HG02571 (cell line): Measurements from ENCODE around the gene POLRMT.

Experiments
- ATAC-seq: cut with Tn5 transposase; IDR thresholded peaks from one replicate; pipeline ENCODE4 v1.9.1; 2021; ENCODE audit warnings: mild to moderate bottlenecking, moderate library complexity; ENCODE audit not compliant: unreplicated experiment

POLRMT gene

GRCh38 chr19:663682-664117, 30.4 kb upstream of the POLRMT start:
- no peak for ATAC-seq

- peak; percentile 61 for ATAC-seq
Observed at GRCh38 chr19:662962-663681, 29.8 kb upstream of the POLRMT start, which contains the start of gene RNF126. TSS of gene RNF126 (minus strand) at chr19:663214. CDS start at chr19:663121, 93 bp downstream.

GRCh38 chr19:662207-662961, 29.0 kb upstream of the POLRMT start:
- peak; percentile 19 for ATAC-seq

- no peak for ATAC-seq
Observed at GRCh38 chr19:661427-662196, 28.3 kb upstream of the POLRMT start.

GRCh38 chr19:660793-661426, 27.6 kb upstream of the POLRMT start:
- no peak for ATAC-seq

GRCh38 chr19:658916-659839, 25.8 kb upstream of the POLRMT start:
- no peak for ATAC-seq

- ATAC-seq: no peak
Observed at GRCh38 chr19:658059-658839, 24.9 kb upstream of the POLRMT start.

GRCh38 chr19:657611-658010, 24.3 kb upstream of the POLRMT start:
- ATAC-seq: no peak

- no peak for ATAC-seq
Observed at GRCh38 chr19:656751-657559, 23.6 kb upstream of the POLRMT start.

GRCh38 chr19:655691-656090, 22.4 kb upstream of the POLRMT start:
- no peak for ATAC-seq

GRCh38 chr19:653425-653824, 20.1 kb upstream of the POLRMT start:
- ATAC-seq: no peak

GRCh38 chr19:652467-653389, 19.4 kb upstream of the POLRMT start:
- ATAC-seq: no peak

GRCh38 chr19:651991-652390, 18.7 kb upstream of the POLRMT start:
- no peak for ATAC-seq

GRCh38 chr19:651114-651818, 17.9 kb upstream of the POLRMT start:
- ATAC-seq: no peak

GRCh38 chr19:650121-650520, 16.8 kb upstream of the POLRMT start:
- ATAC-seq: no peak

- ATAC-seq: no peak
Observed at GRCh38 chr19:648904-649801, 15.8 kb upstream of the POLRMT start.
